PC-3 (cell line): ENCODE results near the gene RBM14.

Experiments used
- EZH2phosphoT487 ChIP-seq: fragments of 300-600 bp; sonication (generic); IDR thresholded peaks from 2 replicates; pipeline ENCODE4 v1.6.1; 2018; ENCODE audit warnings: mild to moderate bottlenecking, antibody characterized with exemption, low read length, borderline replicate concordance
- TF ChIP-seq, protein P1 (sequence below): fragments of 300-600 bp; sonication (generic); conservative IDR thresholded peaks from 2 replicates; pipeline ENCODE4 v1.5.1; 2017; ENCODE audit warnings: antibody characterized with exemption, low read depth, mild to moderate bottlenecking, low read length

DNA sequence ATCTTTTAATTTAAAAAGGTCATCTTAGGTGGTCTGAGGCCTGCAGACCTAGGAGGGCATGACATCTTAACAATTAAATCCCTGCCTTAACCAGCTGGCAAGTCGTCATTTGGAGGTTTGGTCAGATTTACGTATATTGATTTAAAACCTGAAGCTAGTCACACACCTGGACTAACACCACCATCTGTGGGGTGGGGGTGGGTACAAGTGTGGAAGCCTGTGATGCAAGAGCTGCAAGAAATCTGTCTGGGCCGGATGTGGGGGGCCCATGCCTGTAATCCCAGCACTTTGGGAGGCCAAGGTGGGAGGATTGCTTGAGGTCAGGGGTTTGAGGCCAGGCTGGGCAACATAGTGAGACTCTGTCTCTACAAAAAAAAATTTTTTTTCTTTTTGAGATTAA lies 35.2 kb upstream of the RBM14 start:
- no peak for TF ChIP-seq EZH2phosphoT487
- TF ChIP-seq, protein P1, sequence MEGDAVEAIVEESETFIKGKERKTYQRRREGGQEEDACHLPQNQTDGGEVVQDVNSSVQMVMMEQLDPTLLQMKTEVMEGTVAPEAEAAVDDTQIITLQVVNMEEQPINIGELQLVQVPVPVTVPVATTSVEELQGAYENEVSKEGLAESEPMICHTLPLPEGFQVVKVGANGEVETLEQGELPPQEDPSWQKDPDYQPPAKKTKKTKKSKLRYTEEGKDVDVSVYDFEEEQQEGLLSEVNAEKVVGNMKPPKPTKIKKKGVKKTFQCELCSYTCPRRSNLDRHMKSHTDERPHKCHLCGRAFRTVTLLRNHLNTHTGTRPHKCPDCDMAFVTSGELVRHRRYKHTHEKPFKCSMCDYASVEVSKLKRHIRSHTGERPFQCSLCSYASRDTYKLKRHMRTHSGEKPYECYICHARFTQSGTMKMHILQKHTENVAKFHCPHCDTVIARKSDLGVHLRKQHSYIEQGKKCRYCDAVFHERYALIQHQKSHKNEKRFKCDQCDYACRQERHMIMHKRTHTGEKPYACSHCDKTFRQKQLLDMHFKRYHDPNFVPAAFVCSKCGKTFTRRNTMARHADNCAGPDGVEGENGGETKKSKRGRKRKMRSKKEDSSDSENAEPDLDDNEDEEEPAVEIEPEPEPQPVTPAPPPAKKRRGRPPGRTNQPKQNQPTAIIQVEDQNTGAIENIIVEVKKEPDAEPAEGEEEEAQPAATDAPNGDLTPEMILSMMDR, result no peak
